Activated CD8-positive, alpha-beta memory T cell treated with anti-CD3 and anti-CD28 coated beads for 1 hour (primary cell): ENCODE results near the gene SLC2A10.
"Not testable (repeated sequence)": the region's sequence is repeated elsewhere in the genome, so short reads cannot be mapped to it uniquely, and the experiment has no call there.

Experiments used
- DNase-seq, 2 donors: peaks; one replicate each; pipeline ENCODE4 v3.0.0-alpha.2; 2020; ENCODE audit warnings: low read depth in 1 of 2; ENCODE audit errors: extremely low read depth in 1 of 2

Gene SLC2A10

DNA sequence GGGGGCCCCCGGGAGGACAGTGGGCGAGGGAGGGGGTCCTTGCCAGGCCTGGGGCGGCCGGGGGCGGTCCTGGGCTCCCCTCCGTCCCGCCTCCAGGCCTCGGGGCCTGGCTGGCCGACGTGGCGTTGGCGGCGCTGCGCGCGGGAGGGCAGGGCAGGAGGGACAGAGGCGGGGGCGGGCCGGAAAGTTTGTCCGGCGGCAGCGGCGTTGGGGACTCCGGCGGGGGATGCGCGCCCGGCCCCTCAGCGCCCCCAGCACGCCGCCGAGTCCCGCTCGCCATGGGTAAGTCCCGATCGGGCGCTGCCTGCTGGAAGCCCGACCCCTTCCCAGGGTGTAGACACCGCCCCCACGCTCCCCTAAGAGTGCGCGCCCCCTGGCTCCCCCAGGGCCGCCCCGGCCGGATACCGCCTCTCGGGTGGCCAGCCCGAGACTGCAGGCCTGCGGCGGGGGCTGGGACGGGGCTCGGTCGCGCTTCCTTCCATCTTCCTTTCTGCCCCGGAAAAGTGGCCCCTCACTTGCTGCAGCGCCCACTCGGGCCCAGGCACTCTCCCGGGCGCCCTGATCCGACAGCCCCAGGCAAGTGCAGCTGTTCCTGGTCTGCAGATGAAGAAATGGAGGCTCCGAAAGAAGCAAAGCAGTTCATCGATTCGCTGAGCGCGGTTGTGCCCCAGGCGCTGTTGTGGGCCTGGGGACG, at the start of gene SLC2A10:
Gene SLC2A10, plus strand, starts transcription at position 191 of the 694 bp plus-strand sequence. Its CDS starts 88 bp downstream, at position 279.
- DNase-seq: no peak

DNA sequence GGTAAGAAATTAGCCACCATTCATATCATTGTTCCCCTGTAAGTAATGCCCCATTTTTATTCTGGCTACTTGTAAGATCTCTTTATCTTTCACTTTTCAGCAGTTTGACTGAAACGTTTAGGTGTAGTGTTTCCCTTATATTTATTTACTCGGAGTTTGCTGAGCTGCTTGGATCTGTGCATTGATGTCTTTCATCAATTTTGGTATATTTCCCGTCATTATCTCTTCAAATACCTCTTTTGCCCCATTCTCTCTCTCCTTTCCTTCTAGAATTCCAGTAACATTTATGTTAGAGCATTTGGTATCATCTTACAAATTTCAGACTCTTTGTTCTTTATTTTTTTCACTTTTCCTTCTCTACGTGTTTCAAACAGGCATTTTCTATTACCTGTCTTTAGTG, 49.0 kb upstream of the SLC2A10 start:
- no peak for DNase-seq

DNA sequence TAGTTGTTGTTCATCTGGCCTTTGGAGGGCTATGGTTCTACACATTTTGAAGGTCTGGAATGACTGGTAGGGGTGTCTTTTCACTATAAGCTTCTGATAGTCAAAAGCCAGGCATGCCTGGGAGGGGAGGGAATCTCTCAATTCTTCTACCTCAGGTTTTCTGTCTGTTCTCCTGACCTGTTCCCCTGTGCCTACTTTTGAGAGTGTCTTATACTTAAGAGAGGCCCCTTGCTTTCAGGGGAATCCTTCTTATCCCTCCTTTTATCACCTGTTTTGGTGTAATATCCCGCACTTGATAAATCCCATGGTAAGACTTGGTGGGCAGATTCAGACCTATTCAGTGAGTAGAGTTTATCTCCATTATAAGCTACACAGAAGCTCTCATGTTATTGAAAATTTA, 47.8 kb upstream of the SLC2A10 start:
- no peak for DNase-seq

DNA sequence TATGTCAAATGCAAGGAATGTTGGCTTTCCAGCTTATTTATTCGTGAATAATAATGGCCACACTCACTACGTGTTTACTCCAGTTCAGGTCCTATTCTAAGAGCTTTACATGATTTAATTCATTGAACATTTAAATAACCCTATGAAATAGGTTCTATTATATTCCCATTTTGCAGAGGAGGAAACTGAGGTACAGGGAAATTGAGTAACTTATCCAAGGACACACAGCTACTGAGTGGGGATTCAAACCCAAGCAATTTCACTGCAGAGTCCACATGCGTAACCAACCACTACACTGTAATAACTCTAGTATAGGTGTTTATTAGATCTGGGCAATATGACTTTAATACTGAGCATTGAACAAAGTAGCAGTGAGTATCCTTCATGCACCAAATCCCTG, 45.9 kb upstream of the SLC2A10 start:
- no peak for DNase-seq

DNA sequence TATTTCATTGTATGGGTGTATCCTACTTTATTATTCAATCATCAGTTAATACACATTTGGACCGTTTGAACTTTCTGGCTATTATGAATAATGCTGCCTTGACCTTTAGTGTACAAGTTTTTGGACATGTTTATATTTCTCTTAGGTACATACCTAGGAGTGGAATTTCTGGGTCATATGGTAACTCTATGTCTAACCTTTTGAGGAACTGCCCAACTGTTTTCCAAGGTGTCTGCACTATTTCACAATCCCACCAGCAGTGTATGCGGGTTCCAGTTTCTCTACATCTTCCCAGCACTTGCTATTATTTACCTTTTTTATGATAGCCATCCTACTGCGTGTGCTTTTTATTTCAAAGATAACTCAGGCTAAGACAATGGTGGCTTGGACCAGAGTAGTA, 43.8 kb upstream of the SLC2A10 start:
- DNase-seq: no peak

DNA sequence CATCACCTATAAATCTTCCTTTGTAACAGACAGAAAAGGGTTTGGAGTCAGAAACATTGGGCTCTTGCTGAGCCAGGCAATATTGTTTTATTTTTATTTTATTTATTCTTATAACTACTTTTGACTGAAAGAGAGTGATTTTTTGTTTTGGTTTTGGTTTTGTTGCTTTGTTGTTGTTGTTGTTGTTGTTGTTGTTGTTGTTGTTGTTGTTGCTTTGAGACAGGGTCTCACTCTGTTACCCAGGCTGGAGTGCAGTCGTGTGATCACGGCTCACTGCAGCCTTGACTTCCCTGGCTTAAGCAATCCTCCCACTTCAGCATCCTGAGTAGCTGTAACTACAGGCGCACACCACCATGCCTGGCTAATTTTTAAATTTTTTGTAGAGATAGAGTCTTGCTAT, 43.1 kb upstream of the SLC2A10 start:
- no peak for DNase-seq

DNA sequence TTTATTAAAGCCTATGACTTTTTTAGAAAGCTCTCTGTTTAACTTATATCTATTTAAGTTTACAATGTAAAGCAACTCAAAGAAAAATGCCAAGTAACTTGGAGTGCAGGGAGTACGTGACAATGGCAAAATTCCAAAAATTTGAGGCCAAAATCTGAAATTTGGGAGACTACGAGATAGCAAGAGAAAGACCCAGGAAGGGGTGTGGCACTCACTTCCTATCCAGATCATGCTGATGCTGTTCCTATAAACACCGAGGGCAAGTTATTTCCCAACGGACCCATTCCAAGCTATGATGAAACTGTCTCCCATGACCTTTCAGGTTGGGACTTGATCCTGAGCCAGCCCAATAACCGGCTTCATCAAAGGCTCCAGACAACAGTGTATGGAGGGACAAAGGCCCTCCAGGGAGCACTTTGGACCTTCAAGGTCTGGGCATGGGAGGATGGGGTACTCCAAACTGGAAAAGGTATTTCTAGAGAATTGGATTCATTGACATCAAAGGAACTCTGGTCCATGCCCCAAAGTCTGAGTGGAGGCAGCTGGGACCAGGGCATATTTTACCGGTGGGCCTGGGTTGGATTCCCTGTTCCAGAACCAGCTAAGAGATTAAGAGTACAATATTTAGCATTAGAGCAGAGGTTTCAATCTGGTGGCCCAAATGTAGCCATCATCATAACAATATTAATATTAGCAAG, 42.5 kb upstream of the SLC2A10 start:
- no peak for DNase-seq

DNA sequence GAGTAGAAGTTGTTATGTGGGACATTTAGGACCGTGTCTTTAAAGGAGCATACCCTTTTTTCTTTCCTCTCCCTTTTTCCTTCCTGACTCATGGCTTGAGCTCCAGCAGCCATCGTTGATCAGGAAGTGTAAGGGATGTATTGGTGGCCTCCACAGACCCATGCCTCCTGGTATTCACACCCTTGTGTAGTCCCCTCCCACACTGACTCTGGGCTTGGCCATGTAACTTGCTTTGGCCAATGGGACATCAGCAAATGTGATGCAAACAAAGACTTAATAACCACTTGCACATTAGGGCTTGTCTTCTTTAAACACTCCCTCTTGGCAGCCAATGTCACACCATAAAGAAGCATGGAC, 39.2 kb upstream of the SLC2A10 start:
- DNase-seq: no peak

DNA sequence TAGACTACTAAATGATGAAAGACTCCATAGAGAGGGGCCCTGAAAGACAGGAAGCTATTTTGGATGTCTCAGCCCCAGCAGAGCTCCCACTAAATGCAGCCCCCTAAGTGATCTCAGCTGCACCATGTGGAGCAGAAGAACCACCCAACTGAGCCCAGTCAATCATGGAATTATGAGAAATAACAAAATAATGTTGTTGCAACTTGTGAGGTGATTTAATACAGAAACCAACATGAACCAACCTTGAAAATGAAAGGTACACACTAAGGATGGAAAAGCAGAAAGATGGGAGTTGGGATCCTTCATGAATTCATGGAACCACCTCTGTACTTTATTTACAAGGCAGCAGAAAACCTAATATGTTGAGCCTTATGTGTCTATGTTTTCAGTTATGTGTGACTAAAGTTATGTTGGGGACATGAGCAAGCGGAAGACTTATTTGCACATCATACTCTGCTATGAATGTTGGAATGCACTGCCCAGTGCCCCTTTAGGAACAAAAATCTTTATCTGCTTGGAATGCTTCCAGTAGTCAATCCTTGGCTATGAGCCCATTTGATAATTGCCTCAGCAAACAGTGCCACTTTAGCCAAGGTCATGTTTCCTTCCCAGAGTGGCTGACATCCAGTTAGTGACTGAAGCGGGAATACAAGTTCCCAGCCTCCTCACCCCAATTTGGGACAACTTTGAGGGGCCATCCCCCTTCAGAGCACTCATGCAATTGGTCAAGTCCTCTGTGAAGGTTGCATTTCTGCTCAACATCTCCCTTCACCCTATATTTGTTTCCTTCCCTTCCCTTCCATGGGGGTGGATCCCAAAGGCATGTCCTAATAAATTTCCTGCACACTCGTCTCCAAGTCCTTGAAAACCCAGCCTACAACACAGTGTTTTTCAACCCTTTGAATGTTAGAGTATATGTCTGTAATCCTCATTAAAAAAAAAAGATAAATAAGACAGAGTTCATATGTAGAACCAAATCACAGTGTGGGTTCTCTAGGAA, 38.6 kb upstream of the SLC2A10 start:
- no peak for DNase-seq

DNA sequence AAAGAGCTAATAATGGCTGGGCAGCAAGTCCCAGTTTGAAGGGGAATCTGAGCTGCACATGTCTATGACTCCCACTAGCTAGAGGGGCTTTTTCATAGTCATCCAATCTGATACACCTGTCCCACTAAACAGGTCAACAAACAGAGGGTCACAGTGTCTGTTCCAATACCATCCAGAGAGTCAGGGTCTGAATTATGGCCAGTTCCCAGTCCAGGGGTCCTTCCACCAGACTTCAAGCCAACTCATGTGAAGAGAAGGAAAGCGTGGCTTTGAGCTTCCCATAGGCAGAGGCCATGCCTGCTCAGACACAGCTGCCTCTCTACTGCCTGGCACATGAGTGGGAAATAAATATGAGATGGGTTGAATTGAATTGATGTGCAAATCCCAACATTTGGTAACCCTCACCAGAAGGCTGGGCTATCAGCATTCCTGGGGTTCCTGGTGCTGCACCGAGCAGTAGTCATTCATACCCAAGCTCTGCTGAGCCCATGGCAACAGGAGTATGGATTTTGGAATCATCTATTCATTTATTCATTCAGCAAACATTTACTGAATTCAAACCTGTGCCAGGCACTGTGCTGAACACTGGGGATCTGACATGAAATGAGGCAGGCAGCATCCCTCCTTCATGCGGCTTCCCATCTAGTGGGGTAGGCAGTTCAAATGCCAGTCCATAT, 37.4 kb upstream of the SLC2A10 start:
- no peak for DNase-seq

DNA sequence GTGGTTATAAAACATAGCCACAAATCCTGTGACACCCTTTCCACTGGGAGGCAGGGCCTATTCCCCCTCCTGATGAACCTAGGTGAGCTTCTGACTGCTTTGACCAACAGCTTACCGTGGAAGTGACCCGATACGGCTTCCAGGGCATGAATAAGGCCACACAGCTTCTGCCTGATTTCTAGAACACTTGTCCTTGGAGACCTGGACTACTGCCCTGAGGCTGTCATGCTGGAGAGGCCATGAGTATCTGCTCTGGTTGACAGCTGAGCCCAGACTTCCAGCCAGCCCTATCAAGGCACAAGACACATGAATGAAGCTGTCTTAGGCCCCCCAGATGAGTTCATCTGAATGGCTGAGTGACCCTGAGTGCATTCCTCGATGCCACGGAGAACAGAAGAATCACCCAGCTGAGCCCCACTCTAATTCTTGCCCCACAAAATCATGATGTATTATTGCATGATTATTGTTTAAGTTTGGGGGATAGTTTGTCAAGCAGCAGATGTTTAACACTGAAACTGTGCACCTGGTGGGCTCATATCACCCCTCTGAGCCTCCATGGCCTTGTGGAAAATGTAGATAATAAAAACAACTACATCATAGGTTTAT, 36.8 kb upstream of the SLC2A10 start:
- DNase-seq: no peak

DNA sequence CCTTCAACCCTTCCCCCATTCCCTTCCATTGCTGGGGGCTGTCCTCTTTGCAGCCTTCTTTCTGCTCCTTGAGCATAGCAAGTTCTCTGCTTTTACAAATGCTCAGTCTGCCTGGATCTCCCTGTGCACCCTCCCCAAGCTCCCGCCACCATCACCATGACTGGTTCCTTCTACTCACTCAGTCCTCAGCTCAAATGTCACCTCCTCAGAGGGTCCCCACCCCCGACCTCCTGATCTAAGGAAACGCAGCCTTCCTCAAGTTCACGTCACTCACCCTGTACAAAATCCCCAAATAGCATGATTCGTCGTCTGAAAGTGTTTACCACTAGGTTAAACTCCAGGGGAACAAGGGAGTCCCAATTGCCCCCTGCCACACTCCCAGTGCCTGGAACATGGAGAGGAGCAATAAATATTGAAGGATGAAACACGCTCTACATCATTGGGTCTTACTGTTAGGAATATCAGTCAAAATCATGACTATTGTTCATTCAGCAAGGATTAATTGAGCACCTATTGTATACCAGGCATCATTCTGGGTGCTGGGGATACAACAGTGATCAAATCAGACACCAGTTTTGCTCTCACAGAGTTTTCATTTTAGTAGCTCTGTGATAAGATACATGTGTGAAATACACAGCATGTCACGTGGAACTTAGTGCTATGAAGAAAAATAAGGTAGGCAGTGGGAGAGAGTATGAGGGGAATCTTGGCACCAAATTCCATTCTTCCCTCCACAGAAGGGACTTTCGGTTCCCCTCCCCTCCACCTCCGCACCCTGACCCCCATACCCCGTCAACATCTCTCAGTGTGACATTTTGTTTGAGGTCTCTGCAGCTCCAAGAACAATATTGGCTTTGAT, 35.8 kb upstream of the SLC2A10 start:
- no peak for DNase-seq

DNA sequence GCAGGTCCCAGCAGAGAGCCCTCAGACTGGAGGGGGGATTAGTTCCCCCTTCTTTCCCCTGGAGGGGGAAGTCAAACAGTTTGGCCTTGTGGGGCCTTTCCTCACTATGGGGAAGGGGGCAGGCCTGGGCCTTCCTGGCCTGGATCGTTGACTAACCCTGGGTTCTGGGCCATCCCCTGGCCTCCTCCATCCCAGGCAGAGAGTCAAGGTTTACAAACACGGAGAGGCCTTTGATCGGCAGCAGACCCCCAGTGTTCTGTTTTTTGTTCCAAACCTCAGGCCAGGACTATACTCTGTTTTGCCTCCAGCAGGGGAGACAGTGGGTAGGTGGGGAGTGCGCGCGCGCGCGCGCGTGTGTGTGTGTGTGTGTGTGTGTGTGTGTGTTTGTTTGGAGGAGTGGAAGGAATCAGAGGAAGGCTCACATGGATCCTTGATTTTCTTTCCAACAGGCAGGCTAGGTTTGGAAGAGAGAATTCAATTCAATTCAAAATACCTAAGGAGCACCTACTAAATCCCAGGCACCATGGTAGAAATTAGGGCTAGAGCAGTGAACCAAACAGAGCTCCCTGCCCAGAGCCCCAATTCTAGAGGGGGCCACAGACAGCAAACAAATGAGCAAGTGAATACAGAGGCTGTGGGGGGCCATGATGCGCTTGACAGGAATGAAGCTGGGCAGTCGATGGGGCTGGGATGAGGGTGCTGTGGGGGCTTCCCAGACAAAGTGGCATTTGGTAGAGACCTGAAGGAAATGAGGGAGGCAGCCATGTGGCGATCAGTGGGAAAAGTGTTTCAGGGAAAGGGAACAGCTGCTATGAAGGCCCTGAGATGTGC, 35.0 kb upstream of the SLC2A10 start:
- DNase-seq: no peak

DNA sequence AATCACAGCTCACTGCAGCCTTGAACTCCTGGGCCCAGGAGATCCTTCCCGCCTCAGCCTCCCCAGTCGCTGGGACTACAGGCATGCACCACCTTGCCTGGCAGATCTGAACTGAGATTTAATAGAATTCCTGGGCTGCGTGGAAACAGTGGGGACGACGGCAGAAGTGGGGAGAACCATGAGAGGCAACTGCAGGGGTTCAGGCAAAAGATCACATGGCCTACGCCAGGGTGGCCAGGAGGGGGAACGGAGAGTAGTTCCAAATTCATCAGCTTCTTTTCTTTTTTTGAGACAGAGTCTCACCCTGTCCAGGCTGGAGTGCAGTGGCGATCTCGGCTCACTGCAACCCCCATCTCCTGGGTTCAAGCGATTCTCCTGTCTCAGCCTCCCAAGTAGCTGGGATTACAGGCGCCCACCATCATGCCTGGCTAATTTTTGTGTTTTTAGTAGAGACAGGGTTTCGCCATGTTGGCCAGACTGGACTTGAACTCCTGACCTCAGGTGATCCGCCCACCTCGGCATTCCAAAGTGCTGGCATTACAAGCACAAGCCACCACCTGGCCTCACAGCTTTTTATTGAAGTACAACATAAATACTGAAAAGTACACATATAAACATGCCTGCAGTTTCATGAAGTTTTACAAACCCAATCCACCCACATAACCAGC, 32.7 kb upstream of the SLC2A10 start:
- DNase-seq: not testable (repeated sequence)

DNA sequence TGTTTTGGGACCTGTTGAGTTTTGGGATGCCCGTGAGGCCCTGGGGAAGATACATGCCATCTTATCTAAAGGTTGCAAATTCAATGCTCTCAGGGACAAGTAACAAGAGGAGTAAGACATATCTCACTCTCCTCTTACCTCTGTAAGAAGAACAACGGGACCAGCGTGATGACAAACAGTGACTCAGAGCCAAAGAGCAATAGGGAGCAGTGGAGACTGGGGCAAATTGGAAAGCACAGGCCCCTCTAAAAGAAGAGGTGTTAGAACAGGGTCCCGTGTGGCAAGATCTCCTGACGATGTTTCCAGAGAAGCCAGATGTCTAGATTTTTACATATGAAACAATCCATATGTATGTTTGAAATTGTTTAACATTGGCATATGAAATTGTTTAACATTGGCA, 31.8 kb upstream of the SLC2A10 start:
- DNase-seq: no peak

DNA sequence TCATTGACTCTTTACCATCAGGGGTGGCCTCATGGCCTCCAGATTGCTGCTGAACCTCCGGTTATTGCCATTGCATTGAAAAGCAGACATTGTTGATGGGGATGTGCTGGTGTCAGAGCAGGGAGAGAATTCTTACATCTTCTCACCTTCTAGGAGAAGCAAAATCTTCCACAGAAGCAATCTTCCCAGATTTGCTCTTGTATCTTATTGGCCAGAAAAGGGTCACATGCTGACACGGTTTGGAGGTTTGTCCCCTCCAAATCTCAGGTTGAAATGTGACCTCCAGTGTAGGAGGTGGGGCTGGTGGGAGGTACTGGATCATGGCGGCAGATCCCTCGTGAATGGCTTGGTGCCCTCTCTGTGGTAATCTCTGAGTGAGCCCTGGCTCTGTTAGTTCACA, 30.9 kb upstream of the SLC2A10 start:
- no peak for DNase-seq

DNA sequence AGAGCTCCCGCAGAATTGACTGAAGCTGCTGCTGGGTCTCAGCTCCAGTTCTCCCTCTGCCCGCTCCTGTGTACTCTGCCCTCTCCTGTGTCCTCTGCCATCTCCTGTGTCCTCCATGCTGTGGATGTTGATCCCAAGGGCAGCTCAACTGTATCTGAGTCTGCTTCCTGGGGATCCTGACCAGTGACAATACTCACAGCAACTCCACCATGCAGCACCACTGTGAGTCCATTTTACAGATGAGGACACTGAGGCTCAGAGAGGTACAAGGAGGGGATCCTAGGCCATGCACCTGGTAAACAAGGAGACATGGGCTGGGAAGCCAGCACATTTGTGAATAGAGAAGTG, 28.8 kb upstream of the SLC2A10 start:
- DNase-seq: no peak
